Mesothelial cell of epicardium (in vitro differentiated cells): ENCODE data around the gene HDGFL1. TPM values are rescaled to one million over a fixed set of nuclear protein-coding genes. Genes with fewer than 3 reads are reported as not detected.

ENCODE experiments used
- DNase-seq, 2 experiments: peaks; one replicate each; pipeline ENCODE4 v3.0.0; 2021; ENCODE audit warnings: low spot score in 2 of 2; ENCODE audit not compliant: unreplicated experiment in 2 of 2
- H3K27ac Mint-ChIP-seq: 2 replicates; pipeline ENCODE4 v1.8.0; 2021; ENCODE audit warnings: mixed read lengths
- H3K27me3 Mint-ChIP-seq: 2 replicates; pipeline ENCODE4 v1.8.0; 2021; ENCODE audit warnings: low read depth, mixed read lengths
- H3K36me3 Mint-ChIP-seq: 2 replicates; pipeline ENCODE4 v1.8.0; 2021; ENCODE audit warnings: mixed read lengths
- H3K4me1 Mint-ChIP-seq: 2 replicates; pipeline ENCODE4 v1.8.0; 2021; ENCODE audit warnings: mixed read lengths
- H3K4me3 Mint-ChIP-seq: 2 replicates; pipeline ENCODE4 v1.8.0; 2021; ENCODE audit warnings: mild to moderate bottlenecking, moderate library complexity, mixed read lengths
- H3K9me3 Mint-ChIP-seq: 2 replicates; pipeline ENCODE4 v1.8.0; 2021; ENCODE audit warnings: mixed read lengths
- total RNA-seq: library from RNA; stranded (reverse); gene quantifications from 3 replicates; pipeline ENCODE4 v1.2.1, GENCODE V29; 2021
- TF ChIP-seq, protein P1 (sequence below): fragments of 200-600 bp; sonication (generic); IDR thresholded peaks from one replicate; pipeline ENCODE4 v1.5.0; 2021; ENCODE audit warnings: antibody characterized with exemption; ENCODE audit not compliant: unreplicated experiment

The HDGFL1 gene
- total RNA-seq, 1 donor from 2014 or later, result 0.09 TPM

DNA sequence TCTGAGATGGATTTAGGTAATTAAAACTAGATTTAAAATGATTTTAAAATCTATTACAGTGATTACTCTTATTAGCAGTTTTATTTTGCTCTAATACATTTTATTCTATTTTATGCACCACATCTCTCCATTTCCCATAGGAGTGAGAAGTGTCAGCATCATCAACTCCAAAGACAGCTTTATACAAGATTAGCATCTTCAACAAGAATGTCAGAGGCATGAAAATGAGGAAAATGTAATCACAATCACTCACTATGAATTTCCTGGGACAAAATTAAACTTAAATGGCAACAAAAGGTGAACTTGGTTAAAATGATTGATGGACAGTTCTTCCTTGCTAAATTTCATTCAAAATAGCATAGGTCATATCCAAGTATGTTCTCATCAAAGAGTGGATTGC is 19.8 kb downstream of the HDGFL1 start:
- peaks cover 10% of the 10 kb centered on the region for H3K4me1 Mint-ChIP-seq
- H3K4me3 Mint-ChIP-seq, result no peak overlapping the region
- H3K9me3 Mint-ChIP-seq, result peaks cover 3% of the 10 kb centered on the region
- TF ChIP-seq, protein P1, sequence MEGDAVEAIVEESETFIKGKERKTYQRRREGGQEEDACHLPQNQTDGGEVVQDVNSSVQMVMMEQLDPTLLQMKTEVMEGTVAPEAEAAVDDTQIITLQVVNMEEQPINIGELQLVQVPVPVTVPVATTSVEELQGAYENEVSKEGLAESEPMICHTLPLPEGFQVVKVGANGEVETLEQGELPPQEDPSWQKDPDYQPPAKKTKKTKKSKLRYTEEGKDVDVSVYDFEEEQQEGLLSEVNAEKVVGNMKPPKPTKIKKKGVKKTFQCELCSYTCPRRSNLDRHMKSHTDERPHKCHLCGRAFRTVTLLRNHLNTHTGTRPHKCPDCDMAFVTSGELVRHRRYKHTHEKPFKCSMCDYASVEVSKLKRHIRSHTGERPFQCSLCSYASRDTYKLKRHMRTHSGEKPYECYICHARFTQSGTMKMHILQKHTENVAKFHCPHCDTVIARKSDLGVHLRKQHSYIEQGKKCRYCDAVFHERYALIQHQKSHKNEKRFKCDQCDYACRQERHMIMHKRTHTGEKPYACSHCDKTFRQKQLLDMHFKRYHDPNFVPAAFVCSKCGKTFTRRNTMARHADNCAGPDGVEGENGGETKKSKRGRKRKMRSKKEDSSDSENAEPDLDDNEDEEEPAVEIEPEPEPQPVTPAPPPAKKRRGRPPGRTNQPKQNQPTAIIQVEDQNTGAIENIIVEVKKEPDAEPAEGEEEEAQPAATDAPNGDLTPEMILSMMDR, result no peak
- H3K27ac Mint-ChIP-seq, result no peak overlapping the region
- no peak for DNase-seq
- no peaks in the 10 kb centered on the region for H3K36me3 Mint-ChIP-seq
- no peaks in the 10 kb centered on the region for H3K27me3 Mint-ChIP-seq

DNA sequence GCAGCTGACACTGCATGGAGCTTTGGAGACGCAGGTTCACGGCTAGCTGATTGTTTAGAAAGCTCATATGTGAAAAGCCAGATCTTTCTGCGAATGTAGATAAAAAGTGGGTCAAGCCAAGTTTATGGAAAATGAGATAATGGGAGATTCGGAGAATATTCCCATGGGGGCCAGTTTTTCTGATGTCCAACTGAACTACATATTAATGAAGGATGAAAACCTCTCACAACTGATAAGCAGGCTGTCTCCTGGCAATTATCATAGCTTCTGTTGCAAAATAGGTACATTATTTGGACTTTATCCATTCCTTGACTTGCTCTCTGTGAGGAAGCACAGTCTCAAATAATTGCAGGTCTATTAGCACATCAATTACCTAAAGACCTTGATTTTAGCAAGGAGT is 21.1 kb downstream of the HDGFL1 start:
- H3K27me3 Mint-ChIP-seq, result no peaks in the 10 kb centered on the region
- no peak overlapping the region for H3K4me3 Mint-ChIP-seq
- no peak for DNase-seq
- H3K9me3 Mint-ChIP-seq, result peaks cover 4% of the 10 kb centered on the region
- peaks cover 10% of the 10 kb centered on the region for H3K4me1 Mint-ChIP-seq
- no peaks in the 10 kb centered on the region for H3K36me3 Mint-ChIP-seq
- no peak overlapping the region for H3K27ac Mint-ChIP-seq
- TF ChIP-seq, protein P1, result no peak

- H3K4me3 Mint-ChIP-seq, result no peak overlapping the region
Observed at GRCh38 chr6:22593895-22594294, 24.5 kb downstream of the HDGFL1 start.

GRCh38 chr6:22596011-22596410 is 26.6 kb downstream of the HDGFL1 start:
- no peaks in the 10 kb centered on the region for H3K27me3 Mint-ChIP-seq
- H3K27ac Mint-ChIP-seq, result peak overlapping the region; percentile 87
- DNase-seq, result no peak
- peaks cover 7% of the 10 kb centered on the region for H3K9me3 Mint-ChIP-seq
- peaks cover 46% of the 10 kb centered on the region for H3K4me1 Mint-ChIP-seq
- peaks cover 6% of the 10 kb centered on the region for H3K36me3 Mint-ChIP-seq
- TF ChIP-seq, protein P1, result no peak
- no peak overlapping the region for H3K4me3 Mint-ChIP-seq

More at GRCh38 chr6:22593895-22594294, 24.5 kb downstream of the HDGFL1 start:
- H3K4me1 Mint-ChIP-seq, result peaks cover 43% of the 10 kb centered on the region
- H3K27ac Mint-ChIP-seq, result no peak overlapping the region
- no peaks in the 10 kb centered on the region for H3K27me3 Mint-ChIP-seq
- TF ChIP-seq, protein P1, result no peak
- H3K9me3 Mint-ChIP-seq, result peaks cover 4% of the 10 kb centered on the region
- H3K36me3 Mint-ChIP-seq, result no peaks in the 10 kb centered on the region
- no peak for DNase-seq

DNA sequence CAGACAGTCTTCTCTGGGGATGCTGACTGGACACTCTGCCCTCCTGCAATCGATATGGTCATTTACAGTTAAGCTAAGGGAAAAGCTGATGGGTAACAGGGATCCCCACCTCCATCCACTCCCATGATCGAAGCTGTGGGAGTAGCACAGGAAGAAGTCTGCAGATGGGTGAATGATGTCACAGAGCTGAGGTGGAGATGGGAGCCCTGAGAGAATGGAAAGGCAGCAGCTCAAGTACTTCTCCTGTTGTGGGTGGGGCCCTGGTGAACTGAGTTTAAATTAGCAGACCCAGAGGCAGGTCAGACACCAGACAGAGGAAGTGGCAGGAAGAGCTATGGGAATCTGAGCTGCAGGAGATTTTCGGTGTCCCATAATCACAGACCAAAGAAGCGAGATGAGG is 29.0 kb downstream of the HDGFL1 start:
- Mint-ChIP-seq H3K4me3 (no peak overlapping the region), H3K27me3 (no peaks in the 10 kb centered on the region), H3K27ac (peak overlapping the region; percentile 87), H3K36me3 (peaks cover 13% of the 10 kb centered on the region), H3K9me3 (peaks cover 17% of the 10 kb centered on the region), H3K4me1 (peaks cover 43% of the 10 kb centered on the region)
- DNase-seq, result no peak
- TF ChIP-seq, protein P1, result no peak

DNA sequence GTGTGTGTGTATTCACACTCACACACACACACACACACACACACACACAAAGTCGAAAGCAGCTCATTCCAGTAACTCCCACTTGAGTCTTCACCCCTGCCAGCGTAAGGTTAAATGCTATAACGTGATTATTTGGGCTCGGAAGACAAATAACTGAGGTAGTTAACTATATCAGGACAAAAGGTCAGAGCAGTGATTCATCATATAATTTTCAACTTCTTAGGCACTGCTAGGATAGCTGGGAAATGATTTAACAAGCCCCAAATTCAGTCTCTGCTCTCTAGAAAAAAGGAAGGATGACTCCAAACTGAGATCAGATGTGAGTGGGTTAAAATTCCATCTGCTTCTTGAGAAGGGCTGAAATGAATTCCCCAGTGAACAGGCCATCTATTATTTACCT is 30.7 kb downstream of the HDGFL1 start:
- TF ChIP-seq, protein P1, result no peak
- peaks cover 43% of the 10 kb centered on the region for H3K4me1 Mint-ChIP-seq
- DNase-seq, result no peak

More for the DNA sequence above, 30.7 kb downstream of the HDGFL1 start:
- Mint-ChIP-seq H3K27ac (peak overlapping the region; percentile 84), H3K4me3 (no peak overlapping the region), H3K36me3 (peaks cover 13% of the 10 kb centered on the region), H3K27me3 (no peaks in the 10 kb centered on the region), H3K9me3 (peaks cover 13% of the 10 kb centered on the region)
